Osteocyte (in vitro differentiated cells): ENCODE data around the gene FBXW10B. TPM values are rescaled to one million over a fixed set of nuclear protein-coding genes. Genes with fewer than 3 reads are reported as not detected.
"Not testable (repeated sequence)": the region's sequence is repeated elsewhere in the genome, so short reads cannot be mapped to it uniquely, and the experiment has no call there.

Source experiments
- DNase-seq: peaks from one replicate; pipeline ENCODE4 v3.0.0; 2021; ENCODE audit warnings: mixed read lengths; ENCODE audit not compliant: unreplicated experiment; ENCODE audit errors: extremely low spot score
- H3K27ac Mint-ChIP-seq: one replicate; pipeline ENCODE4 v1.8.0; 2021; ENCODE audit warnings: mild to moderate bottlenecking, mixed read lengths; ENCODE audit not compliant: unreplicated experiment
- H3K27me3 Mint-ChIP-seq: one replicate; pipeline ENCODE4 v1.8.0; 2021; ENCODE audit warnings: mixed read lengths; ENCODE audit not compliant: unreplicated experiment
- H3K36me3 Mint-ChIP-seq: one replicate; pipeline ENCODE4 v1.8.0; 2021; ENCODE audit warnings: mixed read lengths; ENCODE audit not compliant: unreplicated experiment
- H3K4me1 Mint-ChIP-seq: one replicate; pipeline ENCODE4 v1.8.0; 2021; ENCODE audit warnings: mixed read lengths; ENCODE audit not compliant: unreplicated experiment
- H3K4me3 Mint-ChIP-seq: one replicate; pipeline ENCODE4 v1.8.0; 2021; ENCODE audit warnings: mild to moderate bottlenecking, moderate library complexity, mixed read lengths; ENCODE audit not compliant: unreplicated experiment
- H3K9me3 Mint-ChIP-seq: one replicate; pipeline ENCODE4 v1.8.0; 2021; ENCODE audit warnings: mixed read lengths; ENCODE audit not compliant: unreplicated experiment
- total RNA-seq: library from RNA; stranded (reverse); gene quantifications from 2 replicates; pipeline ENCODE4 v1.2.1, GENCODE V29; 2021
- TF ChIP-seq, protein P1 (sequence below): fragments of 200-600 bp; sonication (generic); IDR thresholded peaks from 2 replicates; pipeline ENCODE4 v1.5.0; 2021; ENCODE audit warnings: antibody characterized with exemption, mild to moderate bottlenecking, moderate library complexity

Gene FBXW10B
- total RNA-seq, 1 donor from 2014 or later: 0.40 TPM

DNA sequence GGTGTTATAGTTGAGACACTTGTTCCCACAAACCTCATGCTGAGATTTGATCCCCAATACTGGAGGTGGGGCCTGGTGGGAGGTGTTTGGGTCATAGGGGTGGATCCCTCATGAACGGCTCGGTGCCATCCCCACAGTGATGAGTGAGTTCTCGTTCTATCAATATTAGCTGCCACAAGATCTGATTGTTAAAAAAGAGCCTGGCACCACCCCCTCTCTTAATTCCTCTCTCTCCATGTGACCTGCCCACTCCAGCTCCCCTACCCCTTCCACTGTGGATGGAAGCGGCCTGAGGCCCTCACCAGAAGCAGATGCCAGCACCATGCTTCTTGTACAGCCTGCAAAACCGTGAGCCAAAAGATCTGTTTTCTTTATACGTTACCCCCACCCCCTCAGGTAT, 33.5 kb upstream of the FBXW10B start:
- Mint-ChIP-seq H3K27me3 (no peaks in the 10 kb centered on the region), H3K4me3 (no peak overlapping the region), H3K4me1 (peaks cover 64% of the 10 kb centered on the region), H3K9me3 (no peaks in the 10 kb centered on the region), H3K36me3 (no peaks in the 10 kb centered on the region), H3K27ac (peak overlapping the region; percentile 73)
- DNase-seq: no peak
- TF ChIP-seq, protein P1, sequence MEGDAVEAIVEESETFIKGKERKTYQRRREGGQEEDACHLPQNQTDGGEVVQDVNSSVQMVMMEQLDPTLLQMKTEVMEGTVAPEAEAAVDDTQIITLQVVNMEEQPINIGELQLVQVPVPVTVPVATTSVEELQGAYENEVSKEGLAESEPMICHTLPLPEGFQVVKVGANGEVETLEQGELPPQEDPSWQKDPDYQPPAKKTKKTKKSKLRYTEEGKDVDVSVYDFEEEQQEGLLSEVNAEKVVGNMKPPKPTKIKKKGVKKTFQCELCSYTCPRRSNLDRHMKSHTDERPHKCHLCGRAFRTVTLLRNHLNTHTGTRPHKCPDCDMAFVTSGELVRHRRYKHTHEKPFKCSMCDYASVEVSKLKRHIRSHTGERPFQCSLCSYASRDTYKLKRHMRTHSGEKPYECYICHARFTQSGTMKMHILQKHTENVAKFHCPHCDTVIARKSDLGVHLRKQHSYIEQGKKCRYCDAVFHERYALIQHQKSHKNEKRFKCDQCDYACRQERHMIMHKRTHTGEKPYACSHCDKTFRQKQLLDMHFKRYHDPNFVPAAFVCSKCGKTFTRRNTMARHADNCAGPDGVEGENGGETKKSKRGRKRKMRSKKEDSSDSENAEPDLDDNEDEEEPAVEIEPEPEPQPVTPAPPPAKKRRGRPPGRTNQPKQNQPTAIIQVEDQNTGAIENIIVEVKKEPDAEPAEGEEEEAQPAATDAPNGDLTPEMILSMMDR: no peak

DNA sequence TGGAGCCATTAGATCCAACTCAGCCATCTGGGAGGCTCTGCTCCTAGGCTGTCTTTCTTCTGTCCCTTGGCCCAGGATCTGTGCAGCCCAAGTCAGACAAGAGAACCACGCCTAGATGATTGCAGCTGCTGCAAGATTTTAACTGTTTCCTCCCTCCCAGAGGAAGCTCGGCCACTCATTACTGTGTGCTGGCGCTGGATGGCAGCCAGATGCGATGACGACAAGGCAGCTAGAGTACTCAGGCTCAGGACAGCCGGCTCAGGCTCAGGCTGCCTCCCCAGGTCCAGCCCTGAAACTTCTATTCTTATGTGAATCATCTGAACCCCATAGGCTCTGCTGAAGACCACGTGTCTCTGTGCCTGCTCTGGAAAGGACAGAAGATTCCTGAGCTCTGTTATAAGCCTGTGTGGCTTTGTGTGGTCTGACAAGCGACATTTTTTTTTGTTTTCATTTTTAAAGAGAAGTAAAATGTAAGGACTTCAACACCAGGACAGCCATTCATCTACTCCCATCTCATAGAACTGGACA, 32.1 kb upstream of the FBXW10B start:
- TF ChIP-seq, protein P1: no peak
- Mint-ChIP-seq H3K4me1 (peaks cover 69% of the 10 kb centered on the region), H3K9me3 (no peaks in the 10 kb centered on the region), H3K36me3 (no peaks in the 10 kb centered on the region), H3K4me3 (peak overlapping the region; percentile 77), H3K27ac (peak overlapping the region; percentile 97), H3K27me3 (no peaks in the 10 kb centered on the region)
- peak; percentile 94 for DNase-seq

DNA sequence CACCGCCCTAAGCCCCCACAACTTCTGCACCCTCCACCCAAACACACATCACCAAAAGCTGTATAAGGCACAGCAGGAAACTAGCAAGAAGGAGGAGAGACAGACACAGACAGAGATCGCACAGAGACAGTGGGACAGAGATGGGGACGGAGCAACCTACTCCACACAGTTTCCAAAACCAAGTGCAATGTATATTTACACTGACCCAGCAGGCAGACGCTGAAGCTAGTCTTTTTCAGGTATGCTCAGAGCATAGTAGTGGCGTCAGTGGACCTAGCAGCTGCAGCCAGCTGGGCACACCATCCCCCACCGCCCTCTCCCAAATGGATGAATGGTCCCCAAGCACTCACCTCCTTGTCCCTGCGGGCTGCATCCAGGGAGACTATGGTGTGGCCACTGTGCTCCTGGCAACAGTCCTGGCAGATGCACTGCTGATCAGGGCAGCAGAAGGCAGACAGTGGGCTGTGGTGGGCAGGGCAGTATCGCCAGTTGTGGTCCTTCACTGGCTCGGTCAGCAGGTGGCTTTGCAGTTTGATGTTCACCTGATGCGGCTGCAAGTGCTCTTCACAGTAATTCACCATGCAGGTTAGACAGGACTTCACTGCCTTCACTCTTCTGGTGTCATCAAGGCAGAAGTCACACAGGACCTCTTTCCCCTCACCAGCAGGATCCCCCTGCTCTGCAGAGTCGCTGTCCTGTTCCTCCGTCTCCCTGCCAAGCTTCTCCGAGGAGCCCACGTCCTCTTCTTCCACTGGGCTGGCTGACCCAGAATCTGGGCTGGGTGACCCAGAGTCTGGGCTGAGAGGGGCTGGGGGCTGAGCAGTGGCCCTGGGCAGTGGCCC, 31.5 kb upstream of the FBXW10B start:
- Mint-ChIP-seq H3K4me1 (peaks cover 70% of the 10 kb centered on the region), H3K4me3 (peak overlapping the region; percentile 77), H3K9me3 (no peaks in the 10 kb centered on the region), H3K27me3 (no peaks in the 10 kb centered on the region), H3K36me3 (no peaks in the 10 kb centered on the region), H3K27ac (peak overlapping the region; percentile 97)
- TF ChIP-seq, protein P1: no peak
- DNase-seq: no peak

DNA sequence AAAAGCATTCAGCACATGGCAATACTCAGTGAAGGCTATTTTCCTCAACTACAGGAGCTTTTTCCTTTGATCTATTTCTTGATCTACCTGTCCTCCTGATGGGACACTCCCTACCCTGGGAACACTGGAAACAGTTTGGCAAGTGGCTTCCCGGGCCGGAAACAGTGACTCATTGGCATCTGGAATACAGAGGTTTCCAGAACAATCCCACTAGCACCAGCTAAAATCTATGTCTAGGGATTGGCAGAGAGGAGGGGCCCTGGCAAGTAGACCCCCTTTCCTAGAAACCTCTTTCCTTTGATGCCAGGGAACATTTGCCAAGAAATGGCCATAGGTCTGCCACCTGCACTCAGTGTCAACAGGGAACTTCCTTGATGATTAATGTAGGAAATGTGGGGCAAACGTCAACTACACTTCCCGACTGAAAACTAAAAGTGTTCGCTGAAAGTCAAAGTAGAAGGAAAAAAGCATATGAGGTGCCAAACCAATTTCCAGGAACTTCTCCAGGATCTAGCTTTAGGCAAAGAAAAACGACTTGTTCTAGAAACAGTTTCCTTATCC, 30.4 kb upstream of the FBXW10B start:
- H3K36me3 Mint-ChIP-seq: no peaks in the 10 kb centered on the region
- DNase-seq: no peak
- peak overlapping the region; percentile 97 for H3K27ac Mint-ChIP-seq
- peaks cover 75% of the 10 kb centered on the region for H3K4me1 Mint-ChIP-seq
- H3K27me3 Mint-ChIP-seq: no peaks in the 10 kb centered on the region
- TF ChIP-seq, protein P1: no peak
- peak overlapping the region; percentile 77 for H3K4me3 Mint-ChIP-seq
- no peaks in the 10 kb centered on the region for H3K9me3 Mint-ChIP-seq

DNA sequence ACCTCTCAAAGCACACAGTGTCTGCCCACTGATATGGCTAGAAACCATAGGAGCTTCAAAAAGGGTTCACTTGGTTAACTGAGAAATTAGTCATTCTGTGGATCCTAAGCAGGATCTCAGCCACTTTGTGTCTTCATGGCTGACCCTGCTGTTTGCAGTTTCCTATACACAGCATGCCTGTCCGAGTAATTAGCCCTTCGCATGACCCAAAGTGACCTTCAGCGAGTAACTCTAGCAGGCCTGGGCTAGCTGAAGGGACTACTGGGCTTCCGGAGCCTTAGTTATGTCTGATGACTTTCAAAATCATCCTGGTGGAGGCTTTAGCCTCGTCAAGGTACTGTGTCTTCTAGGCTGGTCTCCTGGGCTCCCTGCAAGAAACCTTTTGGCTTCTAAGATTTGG, 28.9 kb upstream of the FBXW10B start:
- no peaks in the 10 kb centered on the region for H3K27me3 Mint-ChIP-seq
- no peaks in the 10 kb centered on the region for H3K9me3 Mint-ChIP-seq
- H3K27ac Mint-ChIP-seq: peak overlapping the region; percentile 59
- H3K36me3 Mint-ChIP-seq: no peaks in the 10 kb centered on the region
- TF ChIP-seq, protein P1: no peak
- no peak for DNase-seq
- peak overlapping the region; percentile 51 for H3K4me3 Mint-ChIP-seq
- H3K4me1 Mint-ChIP-seq: peaks cover 67% of the 10 kb centered on the region

DNA sequence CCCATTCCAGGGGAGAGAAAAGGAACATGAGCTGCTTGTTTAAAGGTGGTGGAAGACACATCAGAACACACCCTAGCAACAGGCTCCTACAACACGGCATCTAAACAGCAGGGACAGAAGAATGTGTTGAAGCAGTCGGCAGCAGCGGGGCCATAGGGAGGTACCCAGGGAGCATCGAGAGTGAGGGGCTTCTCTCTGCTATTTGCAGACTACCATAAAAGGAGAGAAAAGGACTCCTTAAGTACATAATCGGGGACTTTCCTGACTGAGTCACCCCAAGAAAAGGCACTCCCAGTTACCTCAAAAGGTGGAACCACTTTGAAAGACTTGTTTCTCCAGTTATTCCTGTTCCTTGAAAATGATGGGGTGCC, 26.4 kb upstream of the FBXW10B start:
- not testable (repeated sequence) for DNase-seq, H3K36me3 Mint-ChIP-seq, H3K9me3 Mint-ChIP-seq, H3K27me3 Mint-ChIP-seq
- Mint-ChIP-seq H3K4me1 (peaks cover 63% of the 10 kb centered on the region), H3K4me3 (peak overlapping the region; percentile 41), H3K27ac (peak overlapping the region; percentile 97)

DNA sequence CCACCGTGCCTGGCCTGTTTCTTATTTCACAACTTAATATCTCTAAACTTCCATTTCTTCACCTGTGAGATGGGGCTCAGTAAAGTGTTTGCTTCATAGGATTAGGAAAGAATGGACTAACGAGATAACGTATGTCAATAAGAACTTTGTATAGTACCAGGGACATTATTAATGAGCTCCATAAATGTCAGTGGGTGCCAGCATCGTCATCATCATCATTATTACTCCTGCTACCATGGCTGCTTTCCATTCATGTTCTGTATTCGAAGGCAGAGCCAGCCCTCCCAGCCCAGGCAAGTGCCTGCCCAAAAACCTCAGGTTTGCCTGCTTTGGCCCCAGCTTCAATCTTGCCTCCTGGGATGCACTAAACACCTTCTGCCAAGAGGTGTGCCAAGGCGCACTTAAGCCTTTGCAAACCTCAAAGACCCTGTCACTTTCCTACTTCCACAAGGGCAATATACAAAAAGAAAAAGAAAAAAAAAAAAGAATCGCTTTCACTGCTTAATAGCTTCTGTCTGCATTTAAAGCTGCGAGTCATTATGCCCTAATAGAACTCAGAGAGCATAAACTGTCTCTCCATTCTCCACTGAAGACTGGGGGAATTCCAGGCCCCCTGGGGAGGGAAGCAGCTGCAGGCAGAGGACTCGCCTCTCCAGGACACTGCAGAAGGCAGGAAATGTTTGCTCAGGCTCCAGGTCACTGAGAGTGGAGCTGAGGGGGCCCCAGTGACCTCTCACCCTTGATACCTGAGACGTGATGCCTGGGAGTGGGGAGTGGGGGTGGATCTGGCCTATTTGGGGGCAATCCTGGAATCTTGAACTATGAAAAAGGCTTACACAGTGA, 25.8 kb upstream of the FBXW10B start:
- H3K4me1 Mint-ChIP-seq: peaks cover 57% of the 10 kb centered on the region
- H3K36me3 Mint-ChIP-seq, H3K9me3 Mint-ChIP-seq, H3K27me3 Mint-ChIP-seq: not testable (repeated sequence)
- DNase-seq: peak; percentile 90
- peak overlapping the region; percentile 41 for H3K4me3 Mint-ChIP-seq
- H3K27ac Mint-ChIP-seq: peak overlapping the region; percentile 97
